GM03348 (cell line): ENCODE results near the gene HAPSTR1.
A peak's percentile ranks its signal among the peaks of the same experiment; 100 is the strongest.
"Not testable (repeated sequence)": the region's sequence is repeated elsewhere in the genome, so short reads cannot be mapped to it uniquely, and the experiment has no call there.

ENCODE experiments used
- DNase-seq: peaks from one replicate; pipeline ENCODE4 v3.0.0; 2012; ENCODE audit warnings: low spot score

Gene HAPSTR1

GRCh38 chr16:9090960-9091866 is at the start of gene HAPSTR1:
TSS of gene HAPSTR1 (plus strand) at chr16:9091644. CDS start at chr16:9092045, 401 bp downstream.
- peak; percentile 99 for DNase-seq

- no peak for DNase-seq
These were observed 48.9 kb upstream of the HAPSTR1 start for GRCh38 chr16:9042533-9042932.

- DNase-seq: peak; percentile 87
These were observed 48.3 kb upstream of the HAPSTR1 start for GRCh38 chr16:9042964-9043680.

GRCh38 chr16:9045562-9045961 is 45.9 kb upstream of the HAPSTR1 start:
- not testable (repeated sequence) for DNase-seq

- DNase-seq: no peak
These were observed 44.8 kb upstream of the HAPSTR1 start for GRCh38 chr16:9046667-9047055.

- peak; percentile 93 for DNase-seq
These were observed 43.6 kb upstream of the HAPSTR1 start for GRCh38 chr16:9047689-9048301.

GRCh38 chr16:9048302-9048700 is 43.1 kb upstream of the HAPSTR1 start:
- DNase-seq: no peak

GRCh38 chr16:9049241-9049640 is 42.2 kb upstream of the HAPSTR1 start:
- DNase-seq: peak; percentile 21

- DNase-seq: no peak
These were observed 41.2 kb upstream of the HAPSTR1 start for GRCh38 chr16:9050102-9050830.

- DNase-seq: peak; percentile 54
These were observed 38.3 kb upstream of the HAPSTR1 start for GRCh38 chr16:9053006-9053601.

- DNase-seq: no peak
These were observed 37.0 kb upstream of the HAPSTR1 start for GRCh38 chr16:9054460-9054859.

GRCh38 chr16:9055115-9055514 is 36.3 kb upstream of the HAPSTR1 start:
- DNase-seq: no peak

GRCh38 chr16:9055661-9056060 is 35.8 kb upstream of the HAPSTR1 start:
- no peak for DNase-seq

GRCh38 chr16:9056061-9056460 is 35.4 kb upstream of the HAPSTR1 start:
- no peak for DNase-seq

GRCh38 chr16:9058211-9058610 is 33.2 kb upstream of the HAPSTR1 start:
- no peak for DNase-seq

- no peak for DNase-seq
These were observed 31.2 kb upstream of the HAPSTR1 start for GRCh38 chr16:9060225-9060624.

- no peak for DNase-seq
These were observed 30.1 kb upstream of the HAPSTR1 start for GRCh38 chr16:9061358-9061813.

- no peak for DNase-seq
These were observed 29.1 kb upstream of the HAPSTR1 start for GRCh38 chr16:9062301-9062700.

GRCh38 chr16:9065077-9065476 is 26.4 kb upstream of the HAPSTR1 start:
- no peak for DNase-seq

GRCh38 chr16:9068886-9069285 is 22.6 kb upstream of the HAPSTR1 start:
- DNase-seq: no peak

GRCh38 chr16:9070254-9070653 is 21.2 kb upstream of the HAPSTR1 start:
- DNase-seq: no peak

- no peak for DNase-seq
These were observed 20.1 kb upstream of the HAPSTR1 start for GRCh38 chr16:9071377-9071776.
